Fibroblast of skin of right biceps (primary cell): ENCODE data around the gene WDR64.
"Not testable (repeated sequence)": the region's sequence is repeated elsewhere in the genome, so short reads cannot be mapped to it uniquely, and the experiment has no call there.

Experiments used
- DNase-seq: peaks from one replicate; pipeline ENCODE4 v3.0.0-alpha.2; 2013

The WDR64 gene

GRCh38 chr1:241703739-241704138 is 51.7 kb downstream of the WDR64 start:
- not testable (repeated sequence) for DNase-seq

GRCh38 chr1:241706257-241706656 is 54.2 kb downstream of the WDR64 start:
- no peak for DNase-seq

GRCh38 chr1:241706967-241707366 is 54.9 kb downstream of the WDR64 start:
- peak; percentile 71 for DNase-seq

GRCh38 chr1:241707442-241707841 is 55.4 kb downstream of the WDR64 start:
- no peak for DNase-seq

- no peak for DNase-seq
Observed at GRCh38 chr1:241711326-241711725, 59.2 kb downstream of the WDR64 start.

- no peak for DNase-seq
Observed at GRCh38 chr1:241713316-241713715, 61.2 kb downstream of the WDR64 start.

GRCh38 chr1:241714321-241715218 is 62.5 kb downstream of the WDR64 start:
- DNase-seq = no peak

- DNase-seq = no peak
Observed at GRCh38 chr1:241715435-241715834, 63.4 kb downstream of the WDR64 start.

GRCh38 chr1:241715956-241716355 is 63.9 kb downstream of the WDR64 start:
- DNase-seq = peak; percentile 46

GRCh38 chr1:241716915-241717656 is 65.0 kb downstream of the WDR64 start:
- DNase-seq = peak; percentile 31

GRCh38 chr1:241717975-241718374 is 65.9 kb downstream of the WDR64 start:
- DNase-seq = no peak

- no peak for DNase-seq
Observed at GRCh38 chr1:241721011-241721410, 68.9 kb downstream of the WDR64 start.

- no peak for DNase-seq
Observed at GRCh38 chr1:241722947-241723346, 70.9 kb downstream of the WDR64 start.

GRCh38 chr1:241724741-241725356 is 72.8 kb downstream of the WDR64 start:
- DNase-seq = no peak

- no peak for DNase-seq
Observed at GRCh38 chr1:241730031-241730430, 78.0 kb downstream of the WDR64 start.

- DNase-seq = no peak
Observed at GRCh38 chr1:241733899-241734298, 81.8 kb downstream of the WDR64 start.

- DNase-seq = no peak
Observed at GRCh38 chr1:241734533-241734932, 82.5 kb downstream of the WDR64 start.

- not testable (repeated sequence) for DNase-seq
Observed at GRCh38 chr1:241735493-241735926, 83.4 kb downstream of the WDR64 start.

- DNase-seq = no peak
Observed at GRCh38 chr1:241736387-241736786, 84.3 kb downstream of the WDR64 start.

- DNase-seq = no peak
Observed at GRCh38 chr1:241738284-241739078, 86.4 kb downstream of the WDR64 start.

- DNase-seq = no peak
Observed at GRCh38 chr1:241742084-241742483, 90.0 kb downstream of the WDR64 start.

- no peak for DNase-seq
Observed at GRCh38 chr1:241744591-241744990, 92.5 kb downstream of the WDR64 start.

GRCh38 chr1:241747992-241748391 is 95.9 kb downstream of the WDR64 start:
- no peak for DNase-seq
